Measurements from ENCODE around the gene SHPK. TPM values are rescaled to one million over a fixed set of nuclear protein-coding genes. Genes with fewer than 3 reads are reported as not detected.

SHPK gene
- total and polyA plus RNA-seq, 3 donors from 2014 or later: 9.0 to 33.8 (median 23.6) TPM

DNA sequence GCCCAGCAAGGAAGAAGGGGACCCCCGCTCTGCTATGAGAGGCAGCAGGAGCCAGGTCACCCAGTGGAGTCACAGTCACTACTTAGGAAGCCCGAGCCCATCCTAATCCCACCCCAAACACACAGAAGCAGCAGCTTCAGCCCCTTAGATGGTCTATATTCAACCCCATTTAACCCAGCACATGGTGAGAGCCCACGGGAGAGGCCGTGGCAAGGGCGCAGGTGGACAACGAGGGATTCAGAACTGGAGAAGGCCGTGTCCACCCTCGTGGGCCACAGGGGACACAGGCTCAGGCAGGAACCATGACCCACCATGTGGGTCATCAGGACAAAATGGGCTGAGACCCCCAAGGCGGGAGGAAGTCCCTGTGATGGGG is 76.8 kb downstream of the SHPK start:
- WGBS, 2 donors: 93% methylated on average over 7 to 9 of the region's 9 CpGs
- Histone ChIP-seq H3K27me3 (no peaks in the 10 kb centered on the region), H3K4me1 (peaks cover 7% of the 10 kb centered on the region), H3K27ac (no peak overlapping the region), H3K9me3 (no peaks in the 10 kb centered on the region), H3K4me3 (no peak overlapping the region), H3K36me3 (ENCODE audit: low read depth, missing control alignments) (no peaks in the 10 kb centered on the region)
- intact Hi-C loops (cut with DNase I; ENCODE audit: low total_unique reads): no loop called here
- TF ChIP-seq, protein P1, sequence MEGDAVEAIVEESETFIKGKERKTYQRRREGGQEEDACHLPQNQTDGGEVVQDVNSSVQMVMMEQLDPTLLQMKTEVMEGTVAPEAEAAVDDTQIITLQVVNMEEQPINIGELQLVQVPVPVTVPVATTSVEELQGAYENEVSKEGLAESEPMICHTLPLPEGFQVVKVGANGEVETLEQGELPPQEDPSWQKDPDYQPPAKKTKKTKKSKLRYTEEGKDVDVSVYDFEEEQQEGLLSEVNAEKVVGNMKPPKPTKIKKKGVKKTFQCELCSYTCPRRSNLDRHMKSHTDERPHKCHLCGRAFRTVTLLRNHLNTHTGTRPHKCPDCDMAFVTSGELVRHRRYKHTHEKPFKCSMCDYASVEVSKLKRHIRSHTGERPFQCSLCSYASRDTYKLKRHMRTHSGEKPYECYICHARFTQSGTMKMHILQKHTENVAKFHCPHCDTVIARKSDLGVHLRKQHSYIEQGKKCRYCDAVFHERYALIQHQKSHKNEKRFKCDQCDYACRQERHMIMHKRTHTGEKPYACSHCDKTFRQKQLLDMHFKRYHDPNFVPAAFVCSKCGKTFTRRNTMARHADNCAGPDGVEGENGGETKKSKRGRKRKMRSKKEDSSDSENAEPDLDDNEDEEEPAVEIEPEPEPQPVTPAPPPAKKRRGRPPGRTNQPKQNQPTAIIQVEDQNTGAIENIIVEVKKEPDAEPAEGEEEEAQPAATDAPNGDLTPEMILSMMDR (IDR thresholded peaks at IDR 0.05): no peak
- TF ChIP-seq POLR2A (IDR thresholded peaks at IDR 0.05): no peak
- no peak for DNase-seq

DNA sequence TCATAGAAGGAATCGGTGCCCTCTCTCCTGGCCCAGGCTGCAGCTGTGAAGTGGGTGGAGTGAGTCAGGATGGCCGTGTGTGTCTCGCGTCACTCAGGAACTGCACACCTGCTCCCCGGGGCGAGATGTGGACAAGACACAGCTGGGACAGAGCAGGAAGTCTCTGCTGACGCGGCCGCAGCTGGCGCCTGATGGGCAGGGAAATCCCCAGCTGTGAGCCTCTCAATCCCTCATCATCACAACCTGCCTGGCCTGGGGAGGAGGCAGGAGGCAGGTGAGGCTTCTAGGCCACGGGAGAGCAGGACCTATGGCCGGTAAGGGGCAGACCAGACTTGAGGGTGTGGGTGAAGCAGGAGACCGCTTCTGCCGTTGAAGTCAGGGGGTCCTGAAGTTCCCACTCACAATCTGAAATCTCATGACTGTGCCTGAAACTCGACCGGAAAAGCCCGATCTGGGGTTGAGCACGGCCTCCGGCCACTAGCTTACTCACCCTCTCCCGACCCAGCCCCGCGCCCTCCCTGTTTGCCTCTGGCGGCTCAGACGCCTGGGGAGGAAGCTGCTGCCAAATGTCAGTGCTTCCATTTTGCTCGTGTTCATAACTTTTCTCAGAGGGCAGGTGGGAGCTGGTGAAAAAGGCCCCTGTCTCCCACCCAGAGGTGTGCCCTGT is 77.3 kb downstream of the SHPK start:
- Histone ChIP-seq H3K27ac (no peak overlapping the region), H3K27me3 (no peaks in the 10 kb centered on the region), H3K4me3 (no peak overlapping the region), H3K4me1 (peaks cover 7% of the 10 kb centered on the region), H3K9me3 (no peaks in the 10 kb centered on the region), H3K36me3 (ENCODE audit: low read depth, missing control alignments) (no peaks in the 10 kb centered on the region)
- 71 to 76% methylated on average over 20 to 25 of the region's 25 CpGs for WGBS, 2 donors
- intact Hi-C loops (cut with DNase I; ENCODE audit: low total_unique reads): no loop called here
- TF ChIP-seq, protein P1 (IDR thresholded peaks at IDR 0.05): no peak
- DNase-seq: no peak

Other genes with a start within 250 kb of the SHPK start
- gene OR3A2, start 249.9 kb downstream of the SHPK start, total RNA-seq: 10 to 100 TPM; 22.7 to 27.4 TPM
- gene OR3A2, start 249.9 kb downstream of the SHPK start, polyA plus RNA-seq (ENCODE audit: insufficient read depth, low read depth, low replicate concordance): 5.3 TPM
- under 1 TPM in 1 of 2 donors, not detected in 1; 0.63 TPM for gene OR1E1, start 237.8 kb downstream of the SHPK start, total RNA-seq
- gene OR1E1, start 237.8 kb downstream of the SHPK start, polyA plus RNA-seq (ENCODE audit: insufficient read depth, low read depth, low replicate concordance): 0.25 TPM
- gene OR3A3, start 224.9 kb downstream of the SHPK start, total RNA-seq: not detected
- not detected for gene OR3A3, start 224.9 kb downstream of the SHPK start, polyA plus RNA-seq (ENCODE audit: insufficient read depth, low read depth, low replicate concordance)
- gene OR1E2, start 202.4 kb downstream of the SHPK start, total RNA-seq: under 1 TPM; 0.79 to 0.93 TPM
- not detected for gene OR1E2, start 202.4 kb downstream of the SHPK start, polyA plus RNA-seq (ENCODE audit: insufficient read depth, low read depth, low replicate concordance)
- gene SPATA22, start 164.4 kb downstream of the SHPK start, total RNA-seq: 100 to 1,000 TPM; 100 to 114 TPM
- 368 TPM for gene SPATA22, start 164.4 kb downstream of the SHPK start, polyA plus RNA-seq (ENCODE audit: insufficient read depth, low read depth, low replicate concordance)
- 1 to 10 TPM; 5.0 to 6.1 TPM for gene ASPA, start 160.3 kb downstream of the SHPK start, total RNA-seq
- gene ASPA, start 160.3 kb downstream of the SHPK start, polyA plus RNA-seq (ENCODE audit: insufficient read depth, low read depth, low replicate concordance): 16.1 TPM
- 10 to 100 TPM; 19.8 to 37.2 TPM for gene TRPV3, start 78.4 kb downstream of the SHPK start, total RNA-seq
- 6.6 TPM for gene TRPV3, start 78.4 kb downstream of the SHPK start, polyA plus RNA-seq (ENCODE audit: insufficient read depth, low read depth, low replicate concordance)
- 10 to 100 TPM; 11.4 to 11.5 TPM for gene TRPV1, start 26.8 kb downstream of the SHPK start, total RNA-seq
- gene TRPV1, start 26.8 kb downstream of the SHPK start, polyA plus RNA-seq (ENCODE audit: insufficient read depth, low read depth, low replicate concordance): 5.1 TPM
- gene CTNS, start 510 bp upstream of the SHPK start, total RNA-seq: 10 to 100 TPM; 43.8 to 57.3 TPM
- gene CTNS, start 510 bp upstream of the SHPK start, polyA plus RNA-seq (ENCODE audit: insufficient read depth, low read depth, low replicate concordance): 50.4 TPM
- gene TAX1BP3, start 32.3 kb upstream of the SHPK start, total RNA-seq: 100 to 1,000 TPM; 150 to 212 TPM
- gene TAX1BP3, start 32.3 kb upstream of the SHPK start, polyA plus RNA-seq (ENCODE audit: insufficient read depth, low read depth, low replicate concordance): 93.6 TPM
- gene EMC6, start 32.6 kb upstream of the SHPK start, total RNA-seq: 10 to 100 TPM; 39.0 to 46.5 TPM
- 74.1 TPM for gene EMC6, start 32.6 kb upstream of the SHPK start, polyA plus RNA-seq (ENCODE audit: insufficient read depth, low read depth, low replicate concordance)
- gene P2RX5, start 59.9 kb upstream of the SHPK start, total RNA-seq: 1 to 10 TPM; 2.0 to 3.0 TPM
- 3.7 TPM for gene P2RX5, start 59.9 kb upstream of the SHPK start, polyA plus RNA-seq (ENCODE audit: insufficient read depth, low read depth, low replicate concordance)
- 10 to 100 TPM; 14.9 to 16.7 TPM for gene HASPIN, start 87.7 kb upstream of the SHPK start, total RNA-seq
- 20.5 TPM for gene HASPIN, start 87.7 kb upstream of the SHPK start, polyA plus RNA-seq (ENCODE audit: insufficient read depth, low read depth, low replicate concordance)
- 10 to 100 TPM; 13.1 to 16.1 TPM for gene ITGAE, start 164.9 kb upstream of the SHPK start, total RNA-seq
- gene ITGAE, start 164.9 kb upstream of the SHPK start, polyA plus RNA-seq (ENCODE audit: insufficient read depth, low read depth, low replicate concordance): 46.7 TPM
- gene NCBP3, start 210.0 kb upstream of the SHPK start, total RNA-seq: 10 to 100 TPM; 37.2 to 37.7 TPM
- gene NCBP3, start 210.0 kb upstream of the SHPK start, polyA plus RNA-seq (ENCODE audit: insufficient read depth, low read depth, low replicate concordance): 61.6 TPM

Measured in testis (tissue), 3 donors.